ENCODE measurements around the gene TUBGCP3. TPM values are rescaled to one million over a fixed set of nuclear protein-coding genes. Genes with fewer than 3 reads are reported as not detected.

The TUBGCP3 gene
- total RNA-seq, 1 experiment from 2014 or later, result 51.4 TPM

DNA sequence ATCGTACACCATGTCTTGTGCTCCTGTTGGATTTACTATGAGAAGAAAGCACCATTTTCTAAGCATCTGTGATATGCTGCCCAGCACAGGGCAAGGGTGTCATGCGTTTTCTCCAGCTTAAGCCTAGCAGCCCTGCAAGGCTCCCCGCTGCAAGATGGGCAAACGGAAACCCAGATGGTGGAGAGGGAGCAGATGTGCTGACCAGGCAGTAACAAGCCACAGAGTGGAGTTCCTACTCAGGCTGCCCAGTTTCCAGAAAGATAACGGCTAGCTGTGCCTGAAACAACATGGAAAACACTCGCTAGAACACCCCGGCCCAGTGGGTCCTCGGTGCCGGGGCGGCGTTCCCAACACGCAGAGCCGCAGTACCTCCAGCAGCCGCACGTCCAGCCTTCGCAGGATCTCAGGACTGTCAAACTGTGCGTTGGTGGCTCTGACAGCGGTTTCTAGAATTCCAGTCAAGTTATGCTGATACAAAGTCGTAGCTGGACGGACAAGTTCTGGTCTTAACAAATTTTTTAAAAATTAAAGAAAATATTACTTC lies 68.4 kb downstream of the TUBGCP3 start (continued):
- TF ChIP-seq, protein P1, sequence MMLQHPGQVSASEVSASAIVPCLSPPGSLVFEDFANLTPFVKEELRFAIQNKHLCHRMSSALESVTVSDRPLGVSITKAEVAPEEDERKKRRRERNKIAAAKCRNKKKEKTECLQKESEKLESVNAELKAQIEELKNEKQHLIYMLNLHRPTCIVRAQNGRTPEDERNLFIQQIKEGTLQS (IDR thresholded peaks at IDR 0.05), result no peak

DNA sequence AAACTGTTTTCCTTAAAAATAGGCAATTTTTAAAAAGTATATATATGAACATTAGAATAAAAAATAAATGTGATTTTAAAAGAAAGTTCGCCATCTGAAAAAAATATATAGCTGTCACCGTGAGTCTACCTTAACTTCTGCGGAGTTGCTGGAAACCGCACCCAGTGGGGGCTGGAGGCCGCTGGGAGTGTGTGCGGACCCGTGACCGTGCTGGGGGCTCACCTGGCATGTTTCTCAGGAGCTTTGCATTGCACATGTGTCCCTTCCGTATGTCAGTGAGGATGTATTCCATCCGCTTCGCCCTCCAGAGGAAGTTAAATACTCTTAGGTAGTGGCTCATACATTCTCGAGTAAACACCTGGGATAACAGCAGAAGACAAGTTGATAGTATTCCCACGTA lies 71.7 kb downstream of the TUBGCP3 start:
- Histone ChIP-seq H3K27me3 (ENCODE audit: insufficient read depth, low read length) (no peaks in the 10 kb centered on the region), H2AFZ (ENCODE audit: low read depth, low read length, poor library complexity, severe bottlenecking) (no peak overlapping the region), H3K9ac (ENCODE audit: low read length) (no peak overlapping the region), H3K4me3 (replicated peaks in 1 of 2; ENCODE audit: low read depth in 1 of 2, low read length in 2 of 2) (no peak overlapping the region), H3K36me3 (ENCODE audit: control insufficient read depth in 1 of 2, insufficient read depth in 2 of 2, low read length in 2 of 2) (peaks cover 17 to 23% of the 10 kb centered on the region in 2 experiments), H3K4me2 (ENCODE audit: low read length) (no peak overlapping the region), H3K4me1 (ENCODE audit: control insufficient read depth in 1 of 2, insufficient read depth in 2 of 2, low read length in 2 of 2) (no peaks in the 10 kb centered on the region), H4K20me1 (ENCODE audit: insufficient read depth) (0 out of 2 replicates have a peak, but pooled peaks cover 2% of the 10 kb centered on the region), H3K27ac (ENCODE audit: low read depth, low read length) (no peak overlapping the region), H3K9me2 (ENCODE audit: insufficient read depth) (no peaks in the 10 kb centered on the region), H3K79me2 (ENCODE audit: insufficient read depth, low read length) (0 out of 2 replicates have a peak, but pooled peaks cover 3% of the 10 kb centered on the region), H3K9me3 (ENCODE audit: control insufficient read depth in 1 of 2, insufficient read depth in 1 of 2, low read depth in 1 of 2, low read length in 2 of 2) (no peaks in the 10 kb centered on the region)
- ChIA-PET CTCF (no interaction called here), POLR2A (no interaction called here), RAD21 (ENCODE audit: low non-redundant PET in 1 of 2, low total read pairs in 2 of 2, uncharacterized antibody in 2 of 2, unreplicated experiment in 2 of 2) (no interaction called here)
- intact Hi-C loops (cut with micrococcal nuclease), result no loop called here
- DNase-seq (ENCODE audit: low read depth, low spot score) (no peak), ATAC-seq (no peak)
- no TSS peak for BruUV-seq (replicated peaks)
- TF ChIP-seq ZNF274 (IDR thresholded peaks at IDR 0.05; ENCODE audit: low read depth, low read length) (no peak), FOSL1 (IDR thresholded peaks at IDR 0.05; ENCODE audit: low read depth) (no peak), TCF7L2 (IDR thresholded peaks at IDR 0.05; ENCODE audit: borderline replicate concordance, extremely low read depth, insufficient read depth, insufficient read length) (no peak), POLR2A (IDR thresholded peaks at IDR 0.05; ENCODE audit: borderline replicate concordance, extremely low read depth, insufficient read depth, insufficient read length) (no peak), CBX3 (IDR thresholded peaks at IDR 0.05; ENCODE audit: low read depth) (no peak), ELF1 (IDR thresholded peaks at IDR 0.05; ENCODE audit: borderline replicate concordance, low read depth) (no peak), EZH2 (IDR thresholded peaks at IDR 0.05) (no peak), JUND (IDR thresholded peaks at IDR 0.05) (no peak), CEBPB (IDR thresholded peaks at IDR 0.05; ENCODE audit: low read depth) (no peak), EGR1 (IDR thresholded peaks at IDR 0.05; ENCODE audit: low read depth) (no peak), SP1 (IDR thresholded peaks at IDR 0.05; ENCODE audit: low read depth) (no peak), ZFX (IDR thresholded peaks at IDR 0.05) (no peak)
- TF ChIP-seq, protein P1 (IDR thresholded peaks at IDR 0.05), result no peak

Measured in HCT116 (cell line).